ENCODE measurements around the gene WDCP.

DNA sequence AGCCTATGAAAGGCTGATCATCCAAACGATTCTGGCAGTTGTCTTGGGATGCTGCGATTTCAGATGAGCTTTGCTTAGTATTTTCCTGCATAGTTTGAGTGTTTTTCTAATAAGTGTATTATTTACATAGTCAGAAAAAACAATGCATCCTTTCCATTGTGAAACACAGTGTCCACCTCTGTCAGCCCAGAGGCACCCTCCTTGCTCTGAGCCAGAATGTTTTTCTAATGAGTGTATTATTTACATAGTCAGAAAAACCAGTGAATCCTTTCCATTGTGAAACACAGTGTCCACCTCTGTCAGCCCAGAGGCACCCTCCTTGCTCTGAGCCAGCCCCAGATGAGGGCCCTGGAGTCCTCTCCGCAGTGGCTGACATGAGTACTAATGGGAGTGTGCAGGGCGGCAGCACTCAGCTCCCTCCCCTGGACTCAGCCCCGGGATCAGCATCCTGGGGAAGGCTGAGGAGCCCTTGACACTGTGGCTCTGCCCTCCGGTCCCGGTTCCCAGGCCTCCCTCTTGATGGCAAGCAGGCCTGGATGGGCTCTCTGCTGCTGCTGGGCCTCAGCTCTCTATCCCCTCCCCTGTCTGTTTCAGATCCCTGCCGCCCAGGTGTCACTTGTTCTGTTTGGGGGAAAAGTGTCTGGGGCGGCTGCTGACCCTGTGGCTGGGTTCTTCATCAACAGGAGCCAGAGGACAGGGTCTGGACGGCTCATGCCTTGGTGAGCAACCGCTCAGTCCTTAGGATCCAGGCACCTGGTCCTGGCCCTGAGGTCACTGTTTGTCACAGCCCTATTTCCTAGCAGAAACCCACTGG lies 31.4 kb downstream of the WDCP start:
- TF ChIP-seq CEBPB (IDR thresholded peaks at IDR 0.05) = no peak
- TF ChIP-seq TEAD4 (IDR thresholded peaks at IDR 0.05) = no peak
- no peak for TF ChIP-seq EP300 (IDR thresholded peaks at IDR 0.05; ENCODE audit: borderline replicate concordance)

Measured in Ishikawa (cell line).